D721Med (cell line): ENCODE measurements around the gene TNMD.

Source experiments
- DNase-seq: peaks from one replicate; pipeline ENCODE4 v3.0.0; 2011; ENCODE audit warnings: low spot score; ENCODE audit not compliant: insufficient read length
- FAIRE-seq: peaks from 2 replicates; lab custom pipeline; 2011; peaks lifted over from hg19 to GRCh38; lab: Jason Lieb, UNC
- TF ChIP-seq, protein P1 (sequence below): IDR thresholded peaks from 2 replicates; pipeline ENCODE4 v1.5.1; 2012; ENCODE audit warnings: mild to moderate bottlenecking, control low read depth; ENCODE audit not compliant: insufficient read depth; ENCODE audit errors: missing control alignments

Gene TNMD

DNA sequence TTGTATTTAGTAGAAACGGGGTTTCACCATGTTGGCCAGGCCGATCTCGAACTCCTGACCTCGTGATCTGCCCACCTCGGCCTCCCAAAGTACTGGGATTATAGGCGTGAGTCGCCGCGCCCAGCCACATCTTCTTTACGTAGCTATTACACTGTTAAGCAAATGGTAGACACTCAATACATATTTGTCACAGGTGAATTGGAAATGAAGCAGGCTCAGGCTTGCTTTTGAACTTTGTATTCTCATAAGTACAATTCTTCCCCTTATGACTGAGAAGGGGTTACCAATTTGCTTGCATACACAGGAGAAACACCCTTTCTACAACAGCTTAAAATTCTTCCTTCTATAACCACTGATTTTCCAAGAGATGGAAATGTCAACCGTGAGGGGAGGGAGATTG is 58.5 kb downstream of the TNMD start:
- FAIRE-seq (no peak), DNase-seq (no peak)
- TF ChIP-seq, protein P1, sequence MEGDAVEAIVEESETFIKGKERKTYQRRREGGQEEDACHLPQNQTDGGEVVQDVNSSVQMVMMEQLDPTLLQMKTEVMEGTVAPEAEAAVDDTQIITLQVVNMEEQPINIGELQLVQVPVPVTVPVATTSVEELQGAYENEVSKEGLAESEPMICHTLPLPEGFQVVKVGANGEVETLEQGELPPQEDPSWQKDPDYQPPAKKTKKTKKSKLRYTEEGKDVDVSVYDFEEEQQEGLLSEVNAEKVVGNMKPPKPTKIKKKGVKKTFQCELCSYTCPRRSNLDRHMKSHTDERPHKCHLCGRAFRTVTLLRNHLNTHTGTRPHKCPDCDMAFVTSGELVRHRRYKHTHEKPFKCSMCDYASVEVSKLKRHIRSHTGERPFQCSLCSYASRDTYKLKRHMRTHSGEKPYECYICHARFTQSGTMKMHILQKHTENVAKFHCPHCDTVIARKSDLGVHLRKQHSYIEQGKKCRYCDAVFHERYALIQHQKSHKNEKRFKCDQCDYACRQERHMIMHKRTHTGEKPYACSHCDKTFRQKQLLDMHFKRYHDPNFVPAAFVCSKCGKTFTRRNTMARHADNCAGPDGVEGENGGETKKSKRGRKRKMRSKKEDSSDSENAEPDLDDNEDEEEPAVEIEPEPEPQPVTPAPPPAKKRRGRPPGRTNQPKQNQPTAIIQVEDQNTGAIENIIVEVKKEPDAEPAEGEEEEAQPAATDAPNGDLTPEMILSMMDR = no peak

GRCh38 chrX:100643956-100644860 is 59.5 kb downstream of the TNMD start, which contains the start of gene SRPX2:
TSS of gene SRPX2 (plus strand) at chrX:100644199. CDS start at chrX:100646323, 2,124 bp downstream.
- TF ChIP-seq, protein P1 = no peak
- FAIRE-seq (no peak), DNase-seq (no peak)

DNA sequence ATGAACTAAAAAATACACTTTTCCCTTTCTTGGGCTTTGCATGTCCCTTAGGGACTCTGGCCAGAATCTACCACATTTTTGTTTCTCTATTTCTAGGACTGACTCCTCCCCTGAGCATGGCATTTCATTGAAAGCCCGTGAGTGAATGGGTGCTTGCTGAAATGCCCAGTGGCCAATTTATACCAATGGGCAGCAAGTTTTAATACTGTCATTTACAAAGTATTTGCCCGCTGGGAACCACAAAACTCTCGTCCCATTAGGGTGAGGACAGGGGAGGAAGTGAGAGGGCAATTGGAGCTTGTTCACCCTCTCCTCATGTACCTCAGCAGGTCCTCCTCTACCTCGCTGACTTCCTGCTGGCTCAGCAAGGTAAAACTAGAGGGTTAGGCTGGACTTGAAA is 60.4 kb downstream of the TNMD start:
- no peak for FAIRE-seq
- TF ChIP-seq, protein P1 = no peak
- DNase-seq = no peak

DNA sequence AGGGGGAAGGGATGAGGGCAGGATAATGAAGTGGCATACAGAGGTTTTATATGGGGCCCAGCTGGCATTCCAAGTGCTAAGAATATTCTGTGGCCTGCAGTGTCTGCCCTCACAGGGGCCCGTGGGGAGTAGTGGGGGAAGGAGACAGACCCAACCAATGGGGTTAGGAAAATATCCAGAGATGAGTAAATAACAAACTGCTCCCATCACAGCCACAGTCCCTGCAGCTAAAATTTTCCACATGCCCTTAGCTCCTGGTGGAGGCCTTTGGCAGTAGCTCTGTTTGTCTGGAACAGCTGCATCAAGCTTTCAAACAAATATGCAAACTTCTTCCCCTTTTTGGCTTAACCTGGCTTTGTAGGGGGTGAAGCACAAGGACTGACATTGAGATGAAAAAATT is 62.4 kb downstream of the TNMD start:
- DNase-seq (no peak), FAIRE-seq (no peak)
- TF ChIP-seq, protein P1 = no peak

DNA sequence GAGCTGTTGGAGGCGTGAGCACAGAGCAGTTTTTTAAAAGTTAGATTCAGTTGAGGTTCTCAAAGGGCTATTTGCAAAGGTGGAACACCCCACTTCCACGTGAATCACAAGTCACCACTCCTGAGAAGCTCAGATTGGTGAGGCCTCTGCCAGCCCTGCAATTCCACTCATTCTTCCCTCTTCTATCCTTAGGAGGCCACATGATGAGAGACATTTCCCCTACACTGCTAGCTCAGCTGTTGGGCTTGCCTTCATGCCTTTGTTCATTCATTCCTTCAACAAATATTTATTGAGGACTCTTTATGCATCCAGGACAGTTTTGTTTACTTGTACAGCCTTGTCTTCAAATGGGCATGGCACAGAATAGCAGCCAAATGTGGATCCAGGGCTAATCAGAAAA is 63.0 kb downstream of the TNMD start:
- TF ChIP-seq, protein P1 = no peak
- no peak for FAIRE-seq

GRCh38 chrX:100648458-100649417 is 64.0 kb downstream of the TNMD start:
- FAIRE-seq = no peak
- TF ChIP-seq, protein P1 = no peak
- DNase-seq = no peak

More for the DNA sequence above, 63.0 kb downstream of the TNMD start:
- no peak for DNase-seq
